GM18508 (cell line): Measurements from ENCODE around the gene KCNA2.

Experiments
- ATAC-seq: cut with Tn5 transposase; IDR thresholded peaks from one replicate; pipeline ENCODE4 v1.9.1; 2021; ENCODE audit warnings: moderate number of reproducible peaks; ENCODE audit not compliant: insufficient read depth, unreplicated experiment

Gene KCNA2

DNA sequence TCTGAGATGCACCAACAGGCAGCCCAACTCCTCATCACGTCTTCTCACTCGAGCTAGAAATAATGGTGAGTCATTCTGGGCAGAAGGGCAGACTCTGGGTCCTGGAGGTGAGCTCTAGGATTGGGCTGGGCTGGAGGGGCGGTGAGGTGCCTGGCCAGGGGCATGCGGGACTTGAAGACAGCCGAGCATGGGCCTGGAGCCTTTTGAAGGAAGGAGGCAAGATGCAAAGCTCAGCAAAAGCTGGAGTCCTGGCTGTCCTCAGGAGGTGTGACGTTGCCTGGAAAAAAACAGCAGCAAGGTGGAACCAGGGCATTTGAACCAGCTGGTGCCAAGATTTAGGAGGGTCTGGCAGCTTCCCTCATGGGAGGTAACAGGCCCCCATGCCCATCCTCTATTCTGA is 712 bp downstream of the KCNA2 start:
- ATAC-seq = no peak

DNA sequence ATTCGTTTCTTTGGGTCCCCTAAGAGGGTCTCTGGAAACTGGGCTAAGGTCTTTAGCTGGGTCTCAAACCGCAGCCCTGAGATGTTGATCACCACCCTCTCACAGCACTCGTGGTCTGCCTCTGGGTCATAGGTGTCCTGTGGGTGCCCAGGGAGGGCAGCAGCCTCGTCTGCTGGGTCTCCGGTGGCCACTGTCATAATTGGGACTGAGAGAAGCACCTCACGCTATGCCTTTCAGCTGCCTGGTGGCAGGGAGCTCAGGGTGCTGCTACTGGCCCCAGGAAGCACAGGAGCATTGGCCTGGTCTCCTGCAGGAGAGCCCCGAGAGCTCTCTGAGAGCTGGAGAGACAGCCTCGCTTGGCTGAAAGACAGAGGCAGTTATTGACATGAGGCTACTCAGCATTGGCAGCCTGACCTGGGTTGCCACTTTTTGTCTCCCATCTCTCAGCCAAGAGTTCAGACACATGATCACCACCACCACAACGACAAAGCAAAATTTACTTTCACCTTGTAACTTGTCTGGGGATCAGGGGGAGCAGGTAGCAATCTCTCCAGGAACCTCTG is 1.5 kb downstream of the KCNA2 start:
- no peak for ATAC-seq

DNA sequence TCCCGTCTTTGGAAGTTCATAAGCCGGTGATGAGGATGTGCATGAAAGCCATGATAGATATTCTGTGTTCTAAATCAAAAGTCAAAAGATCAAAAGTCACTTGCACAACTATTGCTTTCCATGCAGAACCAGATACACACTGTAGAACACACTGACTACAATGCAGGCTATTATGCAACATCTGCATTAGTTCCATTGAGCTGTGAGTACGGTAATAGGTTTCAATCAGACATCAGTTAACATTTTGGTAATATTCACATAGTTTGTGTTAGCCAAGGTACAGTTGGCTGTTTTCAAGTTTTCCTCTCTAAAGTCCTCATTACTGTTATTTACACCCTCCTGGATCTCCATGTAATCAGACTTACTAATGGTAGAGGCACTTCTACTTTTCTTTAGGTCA is 3.1 kb downstream of the KCNA2 start:
- no peak for ATAC-seq

- ATAC-seq = no peak
These were observed 3.7 kb downstream of the KCNA2 start for GRCh38 chr1:110602466-110602865.

GRCh38 chr1:110601332-110601731 is 4.8 kb downstream of the KCNA2 start:
- ATAC-seq = no peak

DNA sequence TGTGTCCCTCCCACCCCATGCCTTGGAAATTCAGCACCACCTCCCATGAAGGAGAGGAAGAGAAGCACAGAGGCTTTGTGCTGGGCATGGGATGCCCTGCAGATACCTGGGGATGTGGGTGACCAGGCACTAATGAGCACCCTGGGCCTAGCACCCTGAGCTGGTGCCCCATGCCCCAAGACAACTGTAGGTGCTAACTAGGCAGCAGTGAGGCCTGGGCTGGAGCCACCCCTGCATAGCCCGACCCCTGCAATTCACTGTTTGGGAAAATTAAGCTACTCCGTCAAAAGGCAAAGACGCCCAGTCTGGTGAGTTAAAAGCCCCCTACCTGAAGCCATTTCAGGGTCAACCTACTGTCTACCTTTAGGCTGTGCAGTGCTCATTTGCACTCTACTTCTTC is 5.4 kb downstream of the KCNA2 start:
- no peak for ATAC-seq

- no peak for ATAC-seq
These were observed 8.2 kb downstream of the KCNA2 start for GRCh38 chr1:110597966-110598365.

GRCh38 chr1:110596312-110596711 is 9.8 kb downstream of the KCNA2 start:
- no peak for ATAC-seq

GRCh38 chr1:110595353-110595710 is 10.8 kb downstream of the KCNA2 start:
- no peak for ATAC-seq

DNA sequence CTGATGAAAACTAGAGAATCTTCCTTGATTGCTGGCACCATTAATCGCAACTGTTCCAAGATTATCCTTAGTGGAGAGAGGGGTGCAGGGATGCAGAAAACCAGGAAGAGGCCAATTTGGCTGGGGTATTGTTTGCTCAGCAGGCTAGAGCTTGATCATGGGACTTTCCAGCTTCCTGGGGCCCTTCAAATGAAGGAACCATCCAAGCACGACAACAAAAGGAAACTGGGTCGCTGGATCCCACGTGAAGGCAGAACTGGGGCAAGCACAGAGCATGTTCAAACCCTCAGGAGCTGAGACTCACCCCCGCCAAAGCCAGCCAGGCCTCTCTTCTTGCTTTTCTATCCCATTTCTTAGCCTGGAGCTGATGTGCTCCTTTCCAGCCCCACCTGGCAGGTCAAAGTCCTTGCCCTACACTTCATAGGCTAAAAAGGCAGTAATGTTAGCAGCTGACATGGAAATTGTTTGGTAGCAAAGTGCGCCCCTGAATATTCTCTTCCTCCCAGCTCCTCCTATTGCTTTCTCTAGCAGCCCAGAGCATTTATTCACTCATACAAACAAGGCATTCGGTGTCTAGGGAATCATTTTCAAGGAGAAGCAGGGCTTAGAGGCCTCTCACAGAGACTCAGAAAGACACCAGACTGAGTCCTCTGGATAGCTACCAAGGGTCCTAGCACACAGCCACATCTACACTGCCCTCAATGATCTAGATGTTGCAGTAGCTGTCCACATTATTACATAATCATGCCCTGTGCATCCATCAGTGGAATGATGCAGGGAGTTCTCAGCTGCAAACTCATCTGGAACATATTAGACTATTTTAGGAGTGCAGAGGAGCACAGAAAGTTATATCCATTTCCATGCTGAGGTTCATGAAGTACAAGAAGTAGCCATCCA is 11.5 kb downstream of the KCNA2 start:
- no peak for ATAC-seq

- no peak for ATAC-seq
These were observed 12.3 kb downstream of the KCNA2 start for GRCh38 chr1:110593902-110594301.

- no peak for ATAC-seq
These were observed 14.2 kb downstream of the KCNA2 start for GRCh38 chr1:110591956-110592355.

DNA sequence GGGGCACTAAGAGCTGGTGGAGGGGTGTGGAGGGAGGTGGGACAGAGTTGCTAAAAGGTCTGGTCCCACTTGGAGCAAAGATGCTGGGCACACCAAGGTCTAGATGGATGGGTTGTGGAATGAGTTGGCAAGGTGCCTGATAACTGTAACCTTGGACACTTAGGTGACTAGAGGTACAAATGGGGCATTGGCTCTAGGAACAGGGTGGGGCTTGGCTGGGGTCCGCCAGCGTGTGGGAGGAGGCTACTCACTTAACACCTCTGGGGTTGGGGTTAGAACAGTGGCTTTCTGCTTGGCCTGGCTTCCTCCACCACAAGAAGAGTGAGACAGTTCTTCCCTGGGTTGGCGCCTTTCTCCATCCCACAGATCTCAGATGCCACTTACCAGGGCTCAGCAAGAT is 17.2 kb downstream of the KCNA2 start:
- no peak for ATAC-seq

- no peak for ATAC-seq
These were observed 17.7 kb downstream of the KCNA2 start for GRCh38 chr1:110588486-110588885.

GRCh38 chr1:110587906-110588305 is 18.3 kb downstream of the KCNA2 start:
- no peak for ATAC-seq

DNA sequence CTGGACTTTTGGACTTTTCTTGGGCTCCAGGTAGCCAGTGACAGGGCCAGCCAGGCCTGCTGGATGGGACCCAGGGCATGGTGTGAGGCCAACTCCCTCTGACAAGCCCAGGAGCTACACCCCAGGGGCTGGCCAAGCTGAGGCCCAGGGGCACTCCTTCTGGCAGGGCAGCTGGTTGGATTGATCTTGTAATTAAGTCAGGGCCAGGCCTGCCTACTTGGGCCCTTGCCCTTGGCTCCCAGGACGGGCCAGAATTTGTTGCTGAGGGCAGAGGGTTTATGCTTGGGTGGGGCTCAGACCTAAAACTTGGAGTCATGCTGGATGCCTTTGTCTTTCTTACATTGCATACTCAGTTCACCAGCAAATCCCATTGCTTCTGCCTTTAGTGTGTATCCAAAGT is 20.7 kb downstream of the KCNA2 start:
- ATAC-seq = no peak

DNA sequence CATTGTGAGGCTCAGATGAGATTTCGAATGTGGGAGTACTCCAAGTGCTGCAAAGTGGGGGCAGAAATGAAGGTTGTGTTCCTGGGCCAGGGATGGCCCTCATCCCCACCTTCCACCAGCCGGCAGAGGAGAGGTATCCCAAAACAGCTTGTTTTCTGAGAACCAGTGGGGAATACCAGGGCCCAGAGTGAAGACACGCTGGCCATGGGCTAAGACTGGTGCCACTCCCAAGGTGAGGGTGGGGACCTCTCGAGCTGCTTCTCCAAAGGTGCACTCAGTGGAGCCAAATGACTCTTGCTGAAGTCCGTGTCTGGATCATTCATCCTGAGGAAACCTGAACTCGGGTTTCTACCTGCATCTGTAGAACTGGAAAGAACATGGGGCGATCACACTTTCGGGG is 22.1 kb downstream of the KCNA2 start:
- ATAC-seq = no peak

DNA sequence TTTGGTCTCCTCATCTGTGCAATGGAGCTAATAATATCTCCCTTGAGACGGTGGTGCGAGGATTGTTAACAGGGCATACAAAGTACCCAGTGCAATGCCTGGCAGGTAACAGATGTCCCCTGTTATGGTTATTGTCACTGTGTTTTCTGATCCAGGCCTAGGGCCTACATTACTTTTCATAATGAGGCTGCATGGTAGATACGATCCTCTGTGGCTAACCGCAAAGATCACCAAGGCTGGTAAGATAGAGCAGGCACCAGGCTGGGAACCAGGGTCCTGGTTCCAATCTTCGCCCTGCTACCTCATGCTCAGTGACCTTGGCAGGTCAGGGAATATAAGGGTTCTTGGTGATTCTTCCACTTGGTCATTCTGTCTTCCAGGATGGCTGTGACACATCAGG is 22.7 kb downstream of the KCNA2 start:
- ATAC-seq = no peak

DNA sequence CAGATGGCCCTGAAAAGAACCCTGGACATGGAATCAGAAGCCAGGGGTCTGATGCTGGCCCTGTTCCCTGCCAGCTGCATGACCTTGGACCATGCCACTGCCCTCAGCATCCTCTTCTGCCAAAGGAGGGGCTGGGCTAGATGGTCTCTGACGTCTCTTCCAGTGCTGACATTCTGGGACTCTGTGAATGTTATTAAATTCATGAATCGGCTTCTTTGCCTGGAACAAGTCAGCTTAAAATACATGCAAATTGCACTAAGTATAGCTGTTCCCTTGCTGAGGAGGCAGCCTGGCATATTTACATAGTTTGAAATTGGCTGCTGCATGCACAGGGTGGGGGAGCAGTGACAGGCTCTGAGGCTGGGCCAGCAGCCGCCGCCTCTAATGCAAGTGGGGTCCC is 23.8 kb downstream of the KCNA2 start:
- ATAC-seq = no peak

DNA sequence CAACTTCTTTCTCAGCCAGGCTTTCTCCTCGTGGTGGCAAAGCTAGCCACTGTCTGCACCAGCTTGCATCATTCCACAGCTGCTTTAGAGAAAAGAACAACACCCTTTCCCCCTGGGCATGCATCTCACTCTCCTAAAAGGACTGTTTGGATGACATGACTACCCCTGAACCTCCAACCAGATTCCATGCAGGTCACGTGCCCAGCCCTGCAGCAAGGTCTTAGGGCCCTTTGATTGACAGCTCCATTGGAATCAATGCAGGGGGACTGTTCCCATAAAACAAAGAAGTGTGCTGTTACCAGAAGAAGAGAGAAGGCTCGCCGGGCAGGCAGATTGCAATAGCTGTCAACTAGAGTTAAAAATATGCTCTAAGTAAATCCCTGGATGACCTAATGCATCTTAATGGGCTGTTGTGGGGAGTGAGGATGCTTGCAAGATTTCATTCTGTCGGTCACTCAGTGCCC is 24.4 kb downstream of the KCNA2 start:
- ATAC-seq = no peak

DNA sequence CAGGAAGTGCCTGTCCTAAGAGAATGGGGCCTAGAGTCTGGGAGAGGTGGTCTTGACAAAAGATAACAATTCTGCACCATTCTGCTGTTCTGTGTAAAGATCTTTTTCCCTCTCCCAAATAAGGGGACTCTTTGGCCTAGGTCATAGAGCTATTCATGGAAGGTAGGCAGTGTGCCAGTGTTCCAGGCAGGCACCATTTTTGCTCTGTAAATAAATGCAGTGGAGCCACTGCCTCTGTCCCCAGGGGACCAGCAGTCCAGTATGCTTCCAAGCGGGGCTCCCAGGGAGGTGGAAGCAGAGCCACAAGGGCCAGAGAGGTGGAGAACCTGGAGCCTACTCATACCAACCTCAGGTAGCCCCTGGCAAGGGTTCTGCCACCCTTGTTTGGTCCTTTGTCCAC is 25.9 kb downstream of the KCNA2 start:
- no peak for ATAC-seq

- no peak for ATAC-seq
These were observed 26.7 kb downstream of the KCNA2 start for GRCh38 chr1:110579460-110579859.
